Measurements from ENCODE around the gene UQCC5. TPM values are rescaled to one million over a fixed set of nuclear protein-coding genes. Genes with fewer than 3 reads are reported as not detected.

UQCC5 gene
- polyA plus RNA-seq, 3 donors: 15.2 to 17.2 (median 15.2) TPM

DNA sequence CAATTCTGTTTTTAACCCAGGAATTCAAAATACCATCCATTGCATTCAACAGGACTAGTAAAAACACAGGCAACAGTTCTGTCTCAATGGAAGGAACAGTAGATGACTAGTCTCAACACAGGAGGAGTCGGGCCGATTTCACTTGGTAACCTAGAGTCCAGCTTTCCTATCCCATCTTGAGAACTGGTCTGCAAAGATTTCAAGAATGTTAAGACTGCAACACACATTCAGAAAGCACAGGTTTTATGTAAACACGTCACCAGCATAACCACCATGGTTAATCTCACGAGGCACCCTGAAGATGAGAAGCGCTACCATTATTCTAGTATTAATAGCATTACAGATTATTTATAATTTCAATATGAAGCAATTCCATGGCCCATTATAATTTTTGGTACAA is 22.0 kb downstream of the UQCC5 start:
- DNase-seq (ENCODE audit: low read depth in 3 of 3, low spot score in 2 of 3): no peak

DNA sequence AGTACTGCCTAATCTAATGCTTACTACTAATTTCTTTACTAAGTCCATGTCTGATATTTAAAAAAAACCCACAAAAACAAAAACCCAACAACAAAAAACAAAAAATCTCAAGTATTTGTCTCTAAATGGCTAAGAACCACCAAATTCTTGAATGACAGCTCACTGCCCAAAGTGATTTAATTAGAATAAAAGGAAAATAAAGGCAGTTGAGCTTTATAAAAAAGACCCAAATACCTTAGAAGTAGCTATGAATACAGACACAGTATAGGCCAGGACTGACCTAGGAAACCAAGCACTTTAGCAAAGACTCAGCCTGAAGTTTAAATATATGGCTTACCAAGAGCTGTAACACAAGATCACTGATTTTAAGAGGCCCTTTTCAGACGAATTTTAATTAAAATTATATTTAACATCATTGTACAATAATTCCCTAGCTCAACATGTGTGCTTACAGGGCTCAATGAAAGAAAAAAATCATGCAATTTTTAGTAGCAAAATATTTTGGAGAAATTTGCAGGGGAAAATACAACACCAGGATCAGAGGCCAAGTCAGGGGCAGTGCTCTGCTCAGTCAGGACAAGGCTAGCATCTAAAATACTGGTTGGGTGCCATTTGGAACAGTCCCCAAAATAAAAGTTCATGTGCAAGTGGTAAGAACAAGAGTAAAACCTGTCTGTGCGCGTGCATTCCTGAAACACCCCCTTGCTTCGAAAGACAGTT is 24.8 kb downstream of the UQCC5 start:
- no peak for DNase-seq (ENCODE audit: low read depth in 3 of 3, low spot score in 2 of 3)

DNA sequence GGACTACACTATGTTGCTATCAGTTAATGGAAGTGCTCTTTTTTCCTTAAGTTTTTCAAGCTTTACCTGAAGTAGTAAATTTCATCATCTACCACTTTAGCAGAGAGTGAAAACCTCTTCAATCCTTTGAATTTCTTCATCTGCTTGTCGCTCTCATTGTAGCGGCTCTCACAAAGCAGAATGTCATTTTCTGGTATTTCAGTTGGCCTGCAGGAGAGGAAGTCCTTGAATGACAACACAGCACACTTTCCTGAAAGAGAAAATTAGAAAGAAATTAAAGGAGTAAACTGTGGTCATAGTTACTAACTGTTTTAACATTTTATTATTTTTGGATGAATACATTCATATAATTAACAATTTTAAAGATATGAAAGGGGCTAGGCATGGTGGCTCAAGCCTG is 27.6 kb downstream of the UQCC5 start:
- DNase-seq (ENCODE audit: low read depth in 3 of 3, low spot score in 2 of 3): no peak

DNA sequence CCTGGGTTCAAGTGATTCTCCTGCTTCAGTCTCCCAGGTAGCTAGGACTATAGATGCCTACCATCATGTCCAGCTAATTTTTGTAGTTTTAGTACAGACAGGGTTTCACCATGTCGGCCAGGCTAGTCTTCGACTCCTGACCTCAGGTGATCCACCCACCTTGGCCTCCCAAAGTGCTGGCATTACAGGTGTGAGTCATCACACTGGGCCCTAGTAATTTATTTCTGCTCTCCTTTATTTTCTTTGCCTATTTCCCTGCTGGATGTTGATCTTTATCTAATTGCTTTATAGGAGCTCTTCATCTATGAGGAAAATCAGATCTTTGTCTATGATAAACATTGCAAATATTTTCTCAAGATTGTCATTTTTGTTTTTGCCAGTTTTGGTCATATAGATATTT is 31.7 kb downstream of the UQCC5 start:
- no peak for DNase-seq (ENCODE audit: low read depth in 3 of 3, low spot score in 2 of 3)

DNA sequence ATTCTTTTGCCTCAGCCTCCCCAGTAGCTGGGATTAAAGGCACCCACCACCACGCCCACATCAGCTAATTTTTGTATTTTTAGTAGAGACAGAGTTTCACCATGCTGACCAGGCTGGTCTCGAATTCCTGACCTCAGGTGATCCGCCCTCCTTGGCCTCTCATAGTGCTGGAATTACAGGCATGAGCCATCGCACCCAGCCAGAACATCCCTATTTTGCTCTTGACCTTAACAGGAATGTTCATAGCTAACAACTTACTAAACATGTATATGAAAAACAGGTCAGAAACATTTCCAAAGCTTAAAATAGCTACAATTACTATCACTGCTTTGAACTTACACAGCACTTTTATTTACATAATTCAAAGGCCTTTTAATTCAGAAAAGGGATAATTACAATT is 33.7 kb downstream of the UQCC5 start:
- DNase-seq (ENCODE audit: low read depth in 3 of 3, low spot score in 2 of 3): no peak

DNA sequence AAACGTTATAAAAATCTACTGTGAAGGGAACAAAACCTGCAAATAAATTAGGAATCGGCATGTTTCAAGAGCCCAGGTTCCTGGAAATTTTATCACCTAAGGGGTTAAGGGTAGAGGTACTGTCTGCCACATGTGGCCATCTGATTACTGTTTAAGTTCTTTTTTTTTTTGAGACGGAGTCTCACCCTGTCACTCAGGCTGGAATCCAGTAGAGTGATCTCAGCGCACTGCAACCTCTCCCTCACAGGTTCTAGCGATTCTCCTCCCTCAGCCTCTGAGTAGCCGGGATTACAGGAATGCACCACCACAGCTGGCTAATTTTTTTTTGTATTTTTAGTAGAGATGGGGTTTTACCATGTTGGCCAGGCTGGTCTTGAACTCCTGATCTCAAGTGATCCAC is 35.8 kb downstream of the UQCC5 start:
- DNase-seq (ENCODE audit: low read depth in 3 of 3, low spot score in 2 of 3): no peak

DNA sequence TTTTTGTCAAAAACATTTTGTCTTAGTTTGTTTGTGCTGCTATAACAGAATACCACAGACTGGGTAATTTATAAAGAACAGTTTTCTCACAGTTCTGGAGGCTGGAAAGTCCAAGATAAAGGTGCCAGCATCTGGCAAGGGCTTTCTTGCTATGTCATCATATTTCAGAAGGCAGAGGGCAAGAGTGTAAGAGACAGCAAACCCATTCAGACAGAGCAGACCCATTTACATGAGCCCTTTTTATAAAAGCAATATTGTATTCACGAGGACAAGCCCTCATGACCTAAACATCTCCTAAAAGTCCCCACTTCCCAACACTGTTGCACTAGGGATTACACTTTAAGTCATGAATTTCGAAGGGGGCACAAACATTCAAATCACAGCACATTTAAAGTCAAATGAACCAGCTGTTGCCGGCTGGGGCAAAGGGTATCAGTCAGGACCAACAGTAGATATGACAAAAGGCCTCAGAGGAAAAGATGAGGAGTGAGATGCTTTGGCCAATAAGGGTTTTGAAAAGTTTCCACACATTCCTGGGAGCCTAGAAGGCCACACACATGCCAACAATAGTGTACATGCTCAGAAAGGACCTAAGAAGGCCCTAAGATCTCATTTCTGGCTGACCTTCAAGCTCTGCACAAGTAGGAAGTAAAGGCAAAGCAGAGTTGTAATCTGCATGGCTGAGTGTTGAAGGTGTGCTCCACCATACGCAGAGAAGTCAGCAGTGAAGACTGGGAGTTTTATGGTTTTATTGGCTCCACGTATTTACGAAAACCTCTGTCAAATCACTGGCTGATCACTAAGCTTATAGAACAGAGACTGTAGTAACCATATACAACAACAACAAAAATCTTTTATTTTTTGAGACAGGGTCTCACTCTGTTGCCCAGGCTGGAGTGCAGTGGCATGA is 37.9 kb downstream of the UQCC5 start:
- DNase-seq (ENCODE audit: low read depth in 3 of 3, low spot score in 2 of 3): no peak

Other genes starting within 250 kb of the UQCC5 start
- 10 to 100 TPM; 26.7 to 29.8 (median 27.6) TPM for gene GLYCTK, start 248.8 kb upstream of the UQCC5 start, polyA plus RNA-seq (ENCODE audit: insufficient read length in 3 of 3)
- gene DNAH1, start 220.3 kb upstream of the UQCC5 start, polyA plus RNA-seq (ENCODE audit: insufficient read length in 3 of 3): 1 to 10 TPM; 6.5 to 8.1 (median 6.9) TPM
- 10 to 100 TPM; 69.2 to 81.4 (median 80.1) TPM for gene BAP1, start 126.6 kb upstream of the UQCC5 start, polyA plus RNA-seq (ENCODE audit: insufficient read length in 3 of 3)
- 1 to 10 TPM; 7.6 to 8.8 (median 8.1) TPM for gene PHF7, start 125.9 kb upstream of the UQCC5 start, polyA plus RNA-seq (ENCODE audit: insufficient read length in 3 of 3)
- 10 to 100 TPM; 27.2 to 31.3 (median 29.1) TPM for gene SEMA3G, start 91.5 kb upstream of the UQCC5 start, polyA plus RNA-seq (ENCODE audit: insufficient read length in 3 of 3)
- gene TNNC1, start 82.6 kb upstream of the UQCC5 start, polyA plus RNA-seq (ENCODE audit: insufficient read length in 3 of 3): 1 to 10 TPM; 8.8 to 9.6 (median 9.6) TPM
- gene NISCH, start 81.0 kb upstream of the UQCC5 start, polyA plus RNA-seq (ENCODE audit: insufficient read length in 3 of 3): 10 to 100 TPM; 80.0 to 97.7 (median 88.3) TPM
- gene STAB1, start 41.3 kb upstream of the UQCC5 start, polyA plus RNA-seq (ENCODE audit: insufficient read length in 3 of 3): 10 to 100 TPM; 30.5 to 34.8 (median 34.8) TPM
- gene NT5DC2, start 2.7 kb upstream of the UQCC5 start, polyA plus RNA-seq (ENCODE audit: insufficient read length in 3 of 3): 100 to 1,000 TPM; 142 to 162 (median 158) TPM
- gene PBRM1, start 149.3 kb downstream of the UQCC5 start, polyA plus RNA-seq (ENCODE audit: insufficient read length in 3 of 3): 10 to 100 TPM; 56.4 to 63.4 (median 58.7) TPM
- gene GNL3, start 149.4 kb downstream of the UQCC5 start, polyA plus RNA-seq (ENCODE audit: insufficient read length in 3 of 3): 100 to 1,000 TPM in 1 of 3 donors, 10 to 100 TPM in 2; 95.2 to 107 (median 98.3) TPM
- gene GLT8D1, start 169.2 kb downstream of the UQCC5 start, polyA plus RNA-seq (ENCODE audit: insufficient read length in 3 of 3): 100 to 1,000 TPM; 140 to 150 (median 147) TPM
- gene SPCS1, start 169.5 kb downstream of the UQCC5 start, polyA plus RNA-seq (ENCODE audit: insufficient read length in 3 of 3): 100 to 1,000 TPM; 166 to 171 (median 169) TPM
- 10 to 100 TPM; 24.2 to 28.7 (median 27.3) TPM for gene NEK4, start 234.3 kb downstream of the UQCC5 start, polyA plus RNA-seq (ENCODE audit: insufficient read length in 3 of 3)
- under 1 TPM in 2 of 3 donors, not detected in 1; 0.35 to 0.48 TPM for gene ITIH1, start 241.0 kb downstream of the UQCC5 start, polyA plus RNA-seq (ENCODE audit: insufficient read length in 3 of 3)

Measured in right renal cortex interstitium (tissue), 3 donors.